GM12874 (cell line): ENCODE results near the gene ASB18.

Experiments
- TF ChIP-seq, protein P1 (sequence below): IDR thresholded peaks from 2 replicates; pipeline ENCODE4 v1.5.1; 2011; ENCODE audit warnings: low read depth, mild to moderate bottlenecking, control low read depth, low read length, moderate library complexity; ENCODE audit not compliant: insufficient read depth

The ASB18 gene

DNA sequence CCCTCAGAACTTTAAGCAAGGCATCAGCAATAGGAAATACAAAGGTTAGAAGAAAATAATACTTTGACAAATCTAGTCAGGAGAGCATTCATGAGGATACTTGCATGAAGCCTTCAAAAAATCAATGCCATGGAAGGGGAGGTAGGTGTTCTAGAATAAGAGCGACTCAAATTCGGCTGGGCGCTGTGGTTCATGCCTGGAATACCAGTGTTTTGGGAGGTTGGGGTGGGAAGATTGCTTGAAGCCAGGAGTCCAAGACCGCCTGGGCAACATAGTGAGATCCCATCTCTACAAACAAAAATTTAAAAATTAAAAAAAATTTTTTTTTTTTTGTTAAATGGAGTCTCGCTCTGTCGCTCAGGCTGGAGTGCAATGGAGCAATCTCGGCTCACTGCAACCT lies 117.8 kb downstream of the ASB18 start:
- TF ChIP-seq, protein P1, sequence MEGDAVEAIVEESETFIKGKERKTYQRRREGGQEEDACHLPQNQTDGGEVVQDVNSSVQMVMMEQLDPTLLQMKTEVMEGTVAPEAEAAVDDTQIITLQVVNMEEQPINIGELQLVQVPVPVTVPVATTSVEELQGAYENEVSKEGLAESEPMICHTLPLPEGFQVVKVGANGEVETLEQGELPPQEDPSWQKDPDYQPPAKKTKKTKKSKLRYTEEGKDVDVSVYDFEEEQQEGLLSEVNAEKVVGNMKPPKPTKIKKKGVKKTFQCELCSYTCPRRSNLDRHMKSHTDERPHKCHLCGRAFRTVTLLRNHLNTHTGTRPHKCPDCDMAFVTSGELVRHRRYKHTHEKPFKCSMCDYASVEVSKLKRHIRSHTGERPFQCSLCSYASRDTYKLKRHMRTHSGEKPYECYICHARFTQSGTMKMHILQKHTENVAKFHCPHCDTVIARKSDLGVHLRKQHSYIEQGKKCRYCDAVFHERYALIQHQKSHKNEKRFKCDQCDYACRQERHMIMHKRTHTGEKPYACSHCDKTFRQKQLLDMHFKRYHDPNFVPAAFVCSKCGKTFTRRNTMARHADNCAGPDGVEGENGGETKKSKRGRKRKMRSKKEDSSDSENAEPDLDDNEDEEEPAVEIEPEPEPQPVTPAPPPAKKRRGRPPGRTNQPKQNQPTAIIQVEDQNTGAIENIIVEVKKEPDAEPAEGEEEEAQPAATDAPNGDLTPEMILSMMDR: no peak

DNA sequence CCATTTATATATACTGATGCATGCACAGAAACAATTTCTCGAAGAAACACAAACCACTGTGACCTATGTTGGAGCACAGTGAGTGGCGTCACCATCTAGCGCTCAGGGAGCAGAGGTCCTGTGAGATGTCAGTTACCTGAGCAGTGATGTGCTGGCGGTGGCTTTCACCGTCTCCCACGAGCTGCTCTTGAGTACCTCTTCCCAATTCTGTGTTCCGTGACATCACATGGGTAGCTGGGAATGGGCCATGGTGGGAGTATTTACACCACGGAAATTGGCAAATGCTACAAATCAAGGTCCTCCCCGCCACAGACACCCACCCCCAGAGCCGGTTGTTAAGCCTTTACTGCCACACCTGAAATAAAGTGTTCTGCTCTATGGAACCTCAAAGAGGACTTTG lies 120.4 kb downstream of the ASB18 start:
- TF ChIP-seq, protein P1: no peak
